SK-N-SH treated with all-trans-retinoic acid at 6 μM for 48 hours (cell line): ENCODE results near the gene BSG.
"Not testable (repeated sequence)": the region's sequence is repeated elsewhere in the genome, so short reads cannot be mapped to it uniquely, and the experiment has no call there.

ENCODE experiments used
- ATAC-seq: fragments of 200-7000 bp; cut with Tn5 transposase; 3 replicates; pipeline ENCODE4 v1.9.1; 2020; ENCODE audit warnings: mild to moderate bottlenecking, moderate library complexity
- ARNTL ChIP-seq: fragments of 450-650 bp; formaldehyde crosslinking; IDR thresholded peaks from 2 replicates; pipeline ENCODE4 v1.5.0; 2020; ENCODE audit warnings: low read depth, mild to moderate bottlenecking, moderate library complexity, borderline replicate concordance
- BACH2 ChIP-seq: fragments of 250-450 bp; sonication (Bioruptor Pico); IDR thresholded peaks from 2 replicates; pipeline ENCODE4 v1.9.0; 2021; ENCODE audit warnings: mild to moderate bottlenecking, borderline replicate concordance
- CREB5 ChIP-seq: fragments of 250-450 bp; sonication (Bioruptor Pico); IDR thresholded peaks from 2 replicates; pipeline ENCODE4 v1.5.1; 2020; ENCODE audit warnings: low read depth, mild to moderate bottlenecking, moderate library complexity
- CSDC2 ChIP-seq: fragments of 250-450 bp; sonication (Bioruptor Pico); IDR thresholded peaks from 2 replicates; pipeline ENCODE4 v1.5.0; 2020; ENCODE audit warnings: mild to moderate bottlenecking, moderate library complexity
- CSRNP3 ChIP-seq: fragments of 250-450 bp; sonication (Bioruptor Pico); IDR thresholded peaks from 2 replicates; pipeline ENCODE4 v1.5.1; 2021; ENCODE audit warnings: mild to moderate bottlenecking, moderate library complexity
- ESRRG ChIP-seq: fragments of 250-450 bp; sonication (Bioruptor Pico); IDR thresholded peaks from 2 replicates; pipeline ENCODE4 v1.6.1; 2021; ENCODE audit warnings: mild to moderate bottlenecking
- GLIS3 ChIP-seq: fragments of 250-450 bp; sonication (Bioruptor Pico); IDR thresholded peaks from 2 replicates; pipeline ENCODE4 v1.5.0; 2020; ENCODE audit warnings: mild to moderate bottlenecking, moderate library complexity
- OSR1 ChIP-seq: fragments of 250-450 bp; sonication (Bioruptor Pico); IDR thresholded peaks from 2 replicates; pipeline ENCODE4 v1.8.0; 2022; ENCODE audit warnings: moderate library complexity, mild to moderate bottlenecking, inconsistent platforms
- PATZ1 ChIP-seq: fragments of 250-450 bp; sonication (Bioruptor Pico); IDR thresholded peaks from 2 replicates; pipeline ENCODE4 v1.8.0; 2020; ENCODE audit warnings: mild to moderate bottlenecking, moderate library complexity, borderline replicate concordance
- POU6F1 ChIP-seq: fragments of 250-450 bp; sonication (Bioruptor Pico); IDR thresholded peaks from 2 replicates; pipeline ENCODE4 v1.8.0; 2021; ENCODE audit warnings: low read depth, mild to moderate bottlenecking, moderate library complexity, borderline replicate concordance
- PPARA ChIP-seq: fragments of 250-450 bp; sonication (Bioruptor Pico); IDR thresholded peaks from 2 replicates; pipeline ENCODE4 v1.5.0; 2020; ENCODE audit warnings: mild to moderate bottlenecking, borderline replicate concordance
- RARB ChIP-seq: fragments of 250-450 bp; sonication (Bioruptor Pico); IDR thresholded peaks from 2 replicates; pipeline ENCODE4 v1.8.0; 2021; ENCODE audit warnings: mild to moderate bottlenecking, moderate library complexity
- SNAI2 ChIP-seq: fragments of 250-450 bp; sonication (Bioruptor Pico); IDR thresholded peaks from 2 replicates; pipeline ENCODE4 v1.5.0; 2020; ENCODE audit warnings: mild to moderate bottlenecking, moderate library complexity
- TCF4 ChIP-seq: fragments of 250-450 bp; sonication (Bioruptor Pico); IDR thresholded peaks from 2 replicates; pipeline ENCODE4 v1.8.0; 2021; ENCODE audit warnings: mild to moderate bottlenecking, moderate library complexity, borderline replicate concordance
- ZC3H10 ChIP-seq: fragments of 250-450 bp; sonication (Bioruptor Pico); IDR thresholded peaks from 2 replicates; pipeline ENCODE4 v1.5.1; 2021; ENCODE audit warnings: mild to moderate bottlenecking, moderate library complexity
- ZFP3 ChIP-seq: fragments of 250-450 bp; sonication (Bioruptor Pico); IDR thresholded peaks from 2 replicates; pipeline ENCODE4 v1.5.0; 2020; ENCODE audit warnings: mild to moderate bottlenecking, moderate library complexity
- ZFP30 ChIP-seq: fragments of 450-650 bp; formaldehyde crosslinking; IDR thresholded peaks from 2 replicates; pipeline ENCODE4 v1.5.0; 2022; ENCODE audit warnings: mild to moderate bottlenecking, moderate library complexity
- ZNF565 ChIP-seq: fragments of 450-650 bp; formaldehyde crosslinking; conservative IDR thresholded peaks from 2 replicates; pipeline ENCODE4 v1.5.0; 2020; ENCODE audit warnings: low read depth, mild to moderate bottlenecking, moderate library complexity
- ZNF8 ChIP-seq: fragments of 450-650 bp; formaldehyde crosslinking; IDR thresholded peaks from 2 replicates; pipeline ENCODE4 v1.5.0; 2020; ENCODE audit warnings: mild to moderate bottlenecking, moderate library complexity

The BSG gene

GRCh38 chr19:624433-625109 lies 52.2 kb downstream of the BSG start:
- ATAC-seq = no peak; the same call in 2 of the 3 replicates
- TF ChIP-seq SNAI2 (CRISPR knock-in tag) (no peak), GLIS3 (CRISPR knock-in tag) (no peak), CREB5 (no peak), PPARA (CRISPR knock-in tag) (no peak), ZNF8 (CRISPR knock-in tag) (no peak), TCF4 (CRISPR knock-in tag) (no peak)

GRCh38 chr19:625257-625656 lies 52.9 kb downstream of the BSG start:
- TF ChIP-seq ARNTL (CRISPR knock-in tag) (no peak), TCF4 (CRISPR knock-in tag) (no peak), ZNF8 (CRISPR knock-in tag) (no peak), ZFP3 (CRISPR knock-in tag) (no peak), CREB5 (no peak), PATZ1 (no peak), OSR1 (CRISPR knock-in tag) (no peak), SNAI2 (CRISPR knock-in tag) (no peak), CSDC2 (CRISPR knock-in tag) (no peak), ESRRG (no peak), CSRNP3 (CRISPR knock-in tag) (no peak), BACH2 (CRISPR knock-in tag) (no peak), ZNF565 (CRISPR knock-in tag) (no peak), RARB (CRISPR knock-in tag) (no peak), ZFP30 (CRISPR knock-in tag) (no peak)
- TF ChIP-seq, all 23 proteins: peak for 0
- ATAC-seq = no peak

- not testable (repeated sequence) for ATAC-seq
Observed at GRCh38 chr19:626566-626965, 54.2 kb downstream of the BSG start.

GRCh38 chr19:628168-628567 lies 55.8 kb downstream of the BSG start:
- TF ChIP-seq ZNF8 (CRISPR knock-in tag) (no peak), OSR1 (CRISPR knock-in tag) (no peak), ZFP30 (CRISPR knock-in tag) (no peak), BACH2 (CRISPR knock-in tag) (no peak), POU6F1 (CRISPR knock-in tag) (no peak), CSDC2 (CRISPR knock-in tag) (no peak), ZC3H10 (CRISPR knock-in tag) (no peak), SNAI2 (CRISPR knock-in tag) (no peak), ESRRG (no peak), PPARA (CRISPR knock-in tag) (no peak), GLIS3 (CRISPR knock-in tag) (no peak), RARB (CRISPR knock-in tag) (no peak)
- no peak for ATAC-seq

- not testable (repeated sequence) for ATAC-seq
Observed at GRCh38 chr19:629515-629914, 57.1 kb downstream of the BSG start.
